Mesothelial cell of epicardium (in vitro differentiated cells): Measurements from ENCODE around the gene RFFL. TPM values are rescaled to one million over a fixed set of nuclear protein-coding genes. Genes with fewer than 3 reads are reported as not detected.
"Not testable (repeated sequence)": the region's sequence is repeated elsewhere in the genome, so short reads cannot be mapped to it uniquely, and the experiment has no call there.

Experiments used
- DNase-seq, 2 experiments: peaks; one replicate each; pipeline ENCODE4 v3.0.0; 2021; ENCODE audit warnings: low spot score in 2 of 2; ENCODE audit not compliant: unreplicated experiment in 2 of 2
- H3K27ac Mint-ChIP-seq: 2 replicates; pipeline ENCODE4 v1.8.0; 2021; ENCODE audit warnings: mixed read lengths
- H3K27me3 Mint-ChIP-seq: 2 replicates; pipeline ENCODE4 v1.8.0; 2021; ENCODE audit warnings: low read depth, mixed read lengths
- H3K36me3 Mint-ChIP-seq: 2 replicates; pipeline ENCODE4 v1.8.0; 2021; ENCODE audit warnings: mixed read lengths
- H3K4me1 Mint-ChIP-seq: 2 replicates; pipeline ENCODE4 v1.8.0; 2021; ENCODE audit warnings: mixed read lengths
- H3K4me3 Mint-ChIP-seq: 2 replicates; pipeline ENCODE4 v1.8.0; 2021; ENCODE audit warnings: mild to moderate bottlenecking, moderate library complexity, mixed read lengths
- H3K9me3 Mint-ChIP-seq: 2 replicates; pipeline ENCODE4 v1.8.0; 2021; ENCODE audit warnings: mixed read lengths
- CTCF ChIP-seq: fragments of 200-600 bp; sonication (generic); IDR thresholded peaks from one replicate; pipeline ENCODE4 v1.5.0; 2021; ENCODE audit warnings: antibody characterized with exemption; ENCODE audit not compliant: unreplicated experiment
- total RNA-seq: library from RNA; stranded (reverse); gene quantifications from 3 replicates; pipeline ENCODE4 v1.2.1, GENCODE V29; 2021

RFFL gene
- total RNA-seq, 1 donor from 2014 or later = 19.8 TPM

- no peak overlapping the region for H3K4me3 Mint-ChIP-seq
Measured at GRCh38 chr17:35028531-35029262, 34.8 kb downstream of the RFFL start.

GRCh38 chr17:35028097-35028496 is 35.4 kb downstream of the RFFL start:
- H3K9me3 Mint-ChIP-seq, H3K27ac Mint-ChIP-seq, DNase-seq, H3K4me3 Mint-ChIP-seq, H3K27me3 Mint-ChIP-seq, H3K36me3 Mint-ChIP-seq, H3K4me1 Mint-ChIP-seq: not testable (repeated sequence)

More at GRCh38 chr17:35028531-35029262, 34.8 kb downstream of the RFFL start:
- Mint-ChIP-seq H3K27me3 (no peaks in the 10 kb centered on the region), H3K27ac (no peak overlapping the region), H3K9me3 (no peaks in the 10 kb centered on the region), H3K36me3 (peaks cover 2% of the 10 kb centered on the region), H3K4me1 (no peaks in the 10 kb centered on the region)
- DNase-seq = no peak
- TF ChIP-seq CTCF = no peak

- H3K4me3 Mint-ChIP-seq = no peak overlapping the region
- H3K27ac Mint-ChIP-seq = no peak overlapping the region
- H3K9me3 Mint-ChIP-seq = no peaks in the 10 kb centered on the region
- peaks cover 4% of the 10 kb centered on the region for H3K36me3 Mint-ChIP-seq
- no peaks in the 10 kb centered on the region for H3K4me1 Mint-ChIP-seq
- DNase-seq = no peak
- TF ChIP-seq CTCF = no peak
- H3K27me3 Mint-ChIP-seq = no peaks in the 10 kb centered on the region
Measured at GRCh38 chr17:35025541-35025940, 38.0 kb downstream of the RFFL start.

GRCh38 chr17:35023538-35023937 is 40.0 kb downstream of the RFFL start:
- Mint-ChIP-seq H3K4me3 (no peak overlapping the region), H3K27ac (no peak overlapping the region)

GRCh38 chr17:35022536-35023063 is 40.9 kb downstream of the RFFL start:
- Mint-ChIP-seq H3K4me3 (no peak overlapping the region), H3K9me3 (no peaks in the 10 kb centered on the region), H3K4me1 (no peaks in the 10 kb centered on the region), H3K27me3 (no peaks in the 10 kb centered on the region), H3K27ac (no peak overlapping the region), H3K36me3 (peaks cover 4% of the 10 kb centered on the region)
- TF ChIP-seq CTCF = no peak
- DNase-seq = no peak

More at GRCh38 chr17:35023538-35023937, 40.0 kb downstream of the RFFL start:
- Mint-ChIP-seq H3K36me3 (peaks cover 4% of the 10 kb centered on the region), H3K4me1 (no peaks in the 10 kb centered on the region), H3K9me3 (no peaks in the 10 kb centered on the region), H3K27me3 (no peaks in the 10 kb centered on the region)
- no peak for DNase-seq
- TF ChIP-seq CTCF = no peak

GRCh38 chr17:35021520-35022380 is 41.8 kb downstream of the RFFL start:
- Mint-ChIP-seq H3K4me3 (no peak overlapping the region), H3K36me3 (peaks cover 4% of the 10 kb centered on the region), H3K9me3 (no peaks in the 10 kb centered on the region), H3K4me1 (no peaks in the 10 kb centered on the region), H3K27ac (no peak overlapping the region), H3K27me3 (no peaks in the 10 kb centered on the region)
- DNase-seq = no peak
- no peak for TF ChIP-seq CTCF
